Osteoblast (primary cell): ENCODE results near the gene PABPN1L. TPM values are rescaled to one million over a fixed set of nuclear protein-coding genes. Genes with fewer than 3 reads are reported as not detected.

ENCODE experiments used
- DNase-seq: peaks from one replicate; pipeline ENCODE4 v3.0.0; 2011; ENCODE audit warnings: low spot score, mixed read lengths; ENCODE audit not compliant: insufficient read length; ENCODE audit errors: missing footprints
- H2AFZ ChIP-seq: 2 replicates; pipeline ENCODE4 v1.6.0; 2011; ENCODE audit warnings: mild to moderate bottlenecking, low read length
- H3K27ac ChIP-seq: 2 replicates; pipeline ENCODE4 v1.5.1; 2011; ENCODE audit warnings: mild to moderate bottlenecking, low read depth, low read length, moderate library complexity
- H3K27me3 ChIP-seq: 2 replicates; pipeline ENCODE4 v1.6.0; 2012; ENCODE audit warnings: mild to moderate bottlenecking, control low read depth, inconsistent platforms, low read length, moderate library complexity; ENCODE audit not compliant: insufficient read depth
- H3K36me3 ChIP-seq: 2 replicates; pipeline ENCODE4 v1.5.1; 2011; ENCODE audit warnings: mild to moderate bottlenecking, low read length, control low read depth, moderate library complexity; ENCODE audit not compliant: insufficient read depth
- H3K4me1 ChIP-seq: 2 replicates; pipeline ENCODE4 v1.5.1; 2011; ENCODE audit warnings: mild to moderate bottlenecking, low read length, control low read depth, moderate library complexity; ENCODE audit not compliant: insufficient read depth
- H3K4me2 ChIP-seq: 2 replicates; pipeline ENCODE4 v1.6.0; 2011; ENCODE audit warnings: mild to moderate bottlenecking, low read length; ENCODE audit not compliant: insufficient read depth
- H3K4me3 ChIP-seq: fragments of 200-600 bp; sonication (generic); 3 replicates; pipeline ENCODE4 v1.5.1; 2012; ENCODE audit warnings: mild to moderate bottlenecking, low read length, inconsistent platforms; ENCODE audit not compliant: insufficient read depth
- H3K79me2 ChIP-seq: 2 replicates; pipeline ENCODE4 v1.6.0; 2012; ENCODE audit warnings: mild to moderate bottlenecking, low read length, control low read depth, inconsistent platforms; ENCODE audit not compliant: insufficient read depth
- H3K9me3 ChIP-seq: 2 replicates; pipeline ENCODE4 v1.5.1; 2011; ENCODE audit warnings: low read depth, low read length, control low read depth
- H4K20me1 ChIP-seq: 2 replicates; pipeline ENCODE4 v1.6.0; 2012; ENCODE audit warnings: mild to moderate bottlenecking, low read length, control low read depth; ENCODE audit not compliant: insufficient read depth
- total RNA-seq: library from RNA; depleted of rRNA; stranded (reverse); fragments of >200 nt; gene quantifications from 2 replicates; pipeline ENCODE4 v1.2.3, GENCODE V29; 2012
- TF ChIP-seq, protein P1 (sequence below): IDR thresholded peaks from 2 replicates; pipeline ENCODE4 v1.5.1; 2011; ENCODE audit warnings: mild to moderate bottlenecking, low read depth, low read length, moderate library complexity; ENCODE audit errors: extremely low read depth

Gene PABPN1L
- total RNA-seq, 1 donor: not detected

DNA sequence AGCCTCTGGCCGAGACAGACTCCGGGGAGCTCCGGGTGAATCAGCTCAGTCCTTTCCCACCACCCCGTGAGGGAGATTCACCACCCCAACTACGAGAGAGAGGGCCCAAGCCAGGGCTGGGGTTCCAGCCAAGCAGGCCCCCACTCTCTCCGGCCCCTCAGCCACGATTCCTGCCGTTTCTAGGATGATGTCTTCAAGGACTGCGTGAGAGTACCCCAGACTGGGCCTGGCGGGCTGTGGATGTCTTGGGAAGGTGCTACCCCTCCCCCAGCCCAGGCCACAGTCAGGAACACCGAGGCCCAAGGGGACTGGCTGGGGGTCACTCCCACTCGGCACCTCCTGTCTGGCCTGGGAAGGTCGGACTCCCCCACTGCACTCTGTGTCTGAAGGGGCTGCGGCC is 21.6 kb upstream of the PABPN1L start:
- no peak overlapping the region for H3K4me3 ChIP-seq
- TF ChIP-seq, protein P1, sequence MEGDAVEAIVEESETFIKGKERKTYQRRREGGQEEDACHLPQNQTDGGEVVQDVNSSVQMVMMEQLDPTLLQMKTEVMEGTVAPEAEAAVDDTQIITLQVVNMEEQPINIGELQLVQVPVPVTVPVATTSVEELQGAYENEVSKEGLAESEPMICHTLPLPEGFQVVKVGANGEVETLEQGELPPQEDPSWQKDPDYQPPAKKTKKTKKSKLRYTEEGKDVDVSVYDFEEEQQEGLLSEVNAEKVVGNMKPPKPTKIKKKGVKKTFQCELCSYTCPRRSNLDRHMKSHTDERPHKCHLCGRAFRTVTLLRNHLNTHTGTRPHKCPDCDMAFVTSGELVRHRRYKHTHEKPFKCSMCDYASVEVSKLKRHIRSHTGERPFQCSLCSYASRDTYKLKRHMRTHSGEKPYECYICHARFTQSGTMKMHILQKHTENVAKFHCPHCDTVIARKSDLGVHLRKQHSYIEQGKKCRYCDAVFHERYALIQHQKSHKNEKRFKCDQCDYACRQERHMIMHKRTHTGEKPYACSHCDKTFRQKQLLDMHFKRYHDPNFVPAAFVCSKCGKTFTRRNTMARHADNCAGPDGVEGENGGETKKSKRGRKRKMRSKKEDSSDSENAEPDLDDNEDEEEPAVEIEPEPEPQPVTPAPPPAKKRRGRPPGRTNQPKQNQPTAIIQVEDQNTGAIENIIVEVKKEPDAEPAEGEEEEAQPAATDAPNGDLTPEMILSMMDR: no peak
- no peaks in the 10 kb centered on the region for H3K4me1 ChIP-seq
- H3K36me3 ChIP-seq: no peaks in the 10 kb centered on the region
- no peaks in the 10 kb centered on the region for H3K9me3 ChIP-seq
- no peaks in the 10 kb centered on the region for H3K27me3 ChIP-seq
- no peak overlapping the region for H3K27ac ChIP-seq
- no peak for DNase-seq
- no peak overlapping the region for H2AFZ ChIP-seq
- no peaks in the 10 kb centered on the region for H3K79me2 ChIP-seq
- no peak overlapping the region for H3K4me2 ChIP-seq
- no peaks in the 10 kb centered on the region for H4K20me1 ChIP-seq

DNA sequence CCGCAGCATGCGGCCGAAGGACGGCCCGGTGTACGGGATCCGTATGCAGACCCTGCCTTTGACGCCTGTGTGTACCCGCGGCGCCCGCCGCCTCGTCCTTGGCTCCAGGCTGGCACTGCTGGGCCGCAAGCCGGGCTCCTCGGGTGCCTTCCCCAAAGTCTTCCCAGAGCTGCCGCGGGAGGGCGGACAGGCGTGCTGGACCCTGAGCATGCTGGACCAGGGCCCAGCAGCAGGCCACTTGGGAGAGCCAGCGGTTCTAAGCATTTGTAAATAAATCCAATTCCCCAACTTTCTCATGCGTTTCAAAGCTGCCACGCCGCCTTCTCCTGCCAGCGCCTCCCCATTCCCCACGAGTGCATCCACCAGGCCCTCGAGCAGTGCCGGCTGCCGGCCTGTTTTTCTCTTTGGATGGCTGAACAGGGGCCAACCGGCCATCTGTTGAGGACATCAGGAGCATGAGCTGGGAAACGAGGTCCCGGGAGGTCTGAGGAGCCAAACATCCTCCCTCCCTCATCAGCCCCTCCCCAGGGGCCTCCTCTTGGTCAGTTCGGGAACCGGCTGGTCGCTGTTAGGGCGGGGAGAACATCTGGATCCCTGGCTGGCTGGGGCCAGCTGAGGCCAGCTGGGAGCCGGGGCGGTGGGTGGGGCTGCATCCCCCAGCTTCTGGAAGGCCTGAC is 20.5 kb upstream of the PABPN1L start:
- H3K4me3 ChIP-seq: no peak overlapping the region
- no peaks in the 10 kb centered on the region for H3K27me3 ChIP-seq
- H2AFZ ChIP-seq: no peak overlapping the region
- TF ChIP-seq, protein P1: no peak
- H4K20me1 ChIP-seq: no peaks in the 10 kb centered on the region
- H3K9me3 ChIP-seq: no peaks in the 10 kb centered on the region
- H3K79me2 ChIP-seq: no peaks in the 10 kb centered on the region
- H3K36me3 ChIP-seq: no peaks in the 10 kb centered on the region
- no peak overlapping the region for H3K27ac ChIP-seq
- no peak for DNase-seq
- H3K4me2 ChIP-seq: no peak overlapping the region
- no peaks in the 10 kb centered on the region for H3K4me1 ChIP-seq

DNA sequence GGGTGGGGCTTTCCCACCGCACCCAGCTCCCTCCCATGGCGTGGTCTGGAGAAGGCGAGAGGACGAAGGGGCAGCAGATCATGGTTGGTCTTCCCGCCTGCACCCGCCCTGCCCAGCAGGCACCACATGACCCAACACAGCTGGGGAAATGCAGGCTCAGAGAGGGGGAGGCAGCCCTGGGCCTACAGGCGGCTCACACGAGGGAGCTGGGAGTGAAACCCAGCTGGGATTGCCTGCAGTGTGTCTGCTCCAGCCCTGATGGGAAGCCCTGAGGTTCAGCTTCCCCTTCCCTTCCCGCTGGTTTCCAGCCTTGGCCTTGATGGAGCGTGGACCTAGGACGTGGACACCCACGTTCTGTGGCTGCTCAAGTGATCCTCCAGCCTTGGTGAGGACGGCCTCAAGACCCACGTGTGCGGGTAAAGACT is 20.0 kb upstream of the PABPN1L start:
- TF ChIP-seq, protein P1: no peak
- no peaks in the 10 kb centered on the region for H3K9me3 ChIP-seq
- no peak for DNase-seq
- no peaks in the 10 kb centered on the region for H4K20me1 ChIP-seq
- no peak overlapping the region for H3K27ac ChIP-seq
- no peak overlapping the region for H3K4me3 ChIP-seq
- H3K36me3 ChIP-seq: no peaks in the 10 kb centered on the region
- H3K4me2 ChIP-seq: no peak overlapping the region
- H2AFZ ChIP-seq: no peak overlapping the region
- no peaks in the 10 kb centered on the region for H3K79me2 ChIP-seq
- H3K4me1 ChIP-seq: no peaks in the 10 kb centered on the region
- peaks cover 1% of the 10 kb centered on the region for H3K27me3 ChIP-seq

DNA sequence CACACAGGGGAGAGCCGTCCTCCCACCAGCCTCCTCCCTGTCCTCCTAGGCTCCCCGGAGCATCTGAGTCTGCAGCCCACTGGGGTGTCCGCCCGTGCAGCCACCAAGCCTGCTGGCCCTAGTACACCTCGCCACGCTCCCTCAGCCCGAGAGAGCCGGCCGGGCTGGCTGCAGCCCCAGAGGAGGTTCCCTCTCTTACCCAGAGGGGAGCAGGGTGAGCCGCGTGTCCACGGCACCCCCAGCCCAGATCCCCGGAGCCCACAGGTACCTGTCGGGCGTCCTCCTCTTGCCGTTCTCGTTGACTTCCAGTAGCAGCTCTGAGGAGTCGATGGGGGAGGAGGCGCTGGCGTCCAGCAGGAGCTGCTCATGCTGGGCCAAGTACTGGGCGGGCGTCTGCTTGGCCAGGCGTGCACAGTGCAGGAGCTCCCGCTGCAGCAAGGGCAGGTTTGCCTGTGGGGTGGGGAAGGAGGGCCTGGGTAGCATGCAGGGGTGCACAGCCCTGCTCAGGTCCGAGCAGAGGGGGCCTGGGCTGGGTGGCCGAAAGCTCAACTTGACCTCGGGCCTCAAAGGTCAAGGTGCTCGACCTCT is 19.3 kb upstream of the PABPN1L start:
- Histone ChIP-seq H3K4me2 (no peak overlapping the region), H3K9me3 (no peaks in the 10 kb centered on the region), H3K27me3 (peaks cover 7% of the 10 kb centered on the region), H3K4me1 (no peaks in the 10 kb centered on the region), H3K36me3 (no peaks in the 10 kb centered on the region), H3K27ac (no peak overlapping the region), H2AFZ (no peak overlapping the region), H3K79me2 (no peaks in the 10 kb centered on the region), H3K4me3 (no peak overlapping the region), H4K20me1 (no peaks in the 10 kb centered on the region)
- no peak for DNase-seq
- TF ChIP-seq, protein P1: no peak
